Transverse colon (tissue), 4 donors: ENCODE data around the gene ATP6V0D1. TPM values are rescaled to one million over a fixed set of nuclear protein-coding genes. Genes with fewer than 3 reads are reported as not detected.

Experiments
- DNase-seq: peaks from one replicate; pipeline ENCODE4 v3.0.0-alpha.2; 2019
- H3K27ac ChIP-seq, 4 donors: fragments of 200-600 bp; sonication (generic); 2 replicates each; pipeline ENCODE4 v1.5.1; 2016 to 2018; ENCODE audit warnings: inconsistent platforms in 4 of 4
- H3K27me3 ChIP-seq: fragments of 200-600 bp; sonication (generic); 2 replicates; pipeline ENCODE4 v1.5.1; 2017; ENCODE audit warnings: inconsistent platforms
- H3K36me3 ChIP-seq, 4 donors: fragments of 200-600 bp; sonication (generic); 2 replicates each; pipeline ENCODE4 v1.5.1; 2017 to 2019; ENCODE audit warnings: inconsistent platforms in 4 of 4
- H3K4me1 ChIP-seq, 4 donors: fragments of 200-600 bp; sonication (generic); 2 replicates each; pipeline ENCODE4 v1.5.1; 2017 to 2020; ENCODE audit warnings: inconsistent platforms in 4 of 4
- H3K4me3 ChIP-seq, 4 donors: fragments of 200-600 bp; sonication (generic); 1 replicate in 1 of 4; 2 replicates in 3 of 4; pipeline versions ENCODE4 v1.5.1 to v1.6.1; 2017 to 2019; ENCODE audit warnings: inconsistent platforms in 4 of 4
- H3K9me3 ChIP-seq, 2 donors: fragments of 200-600 bp; sonication (generic); 2 replicates each; pipeline ENCODE4 v1.5.1; 2017 to 2019; ENCODE audit warnings: inconsistent platforms in 2 of 2
- CTCF ChIP-seq, 5 experiments: fragments of 200-600 bp in 3 of 5; fragments of 450-650 bp in 2 of 5; sonication (generic) in 3 of 5; IDR thresholded peaks; 1 replicate in 2 of 5; 2 replicates in 3 of 5; pipeline ENCODE4 v1.5.1; 2016 to 2017; ENCODE audit warnings: antibody characterized with exemption in 5 of 5, inconsistent platforms in 3 of 5, mild to moderate bottlenecking in 2 of 5, moderate library complexity in 1 of 5
- EP300 ChIP-seq: sonication (generic); formaldehyde crosslinking; IDR thresholded peaks from one replicate; pipeline ENCODE4 v1.6.1; 2017; ENCODE audit warnings: antibody characterized with exemption, low read depth
- POLR2A ChIP-seq: fragments of 450-650 bp; IDR thresholded peaks from one replicate; pipeline ENCODE4 v1.6.1; 2016; ENCODE audit warnings: antibody characterized with exemption, mild to moderate bottlenecking, moderate library complexity
- POLR2AphosphoS5 ChIP-seq, 3 donors: sonication (generic); formaldehyde crosslinking; IDR thresholded peaks; one replicate each; pipeline ENCODE4 v1.6.1; 2016; ENCODE audit warnings: antibody characterized with exemption in 3 of 3
- WGBS, 2 donors: methylation state at CpG; one replicate each; pipeline ENCODE4 v1.1.5; 2018; ENCODE audit warnings: low coverage in 1 of 2; 5-methylcytosine and 5-hydroxymethylcytosine counted together
- in situ Hi-C, 4 donors: fragments of 200-750 bp; cut with MboI; loops; one replicate each; pipeline versions ENCODE4 v1.15.0 to v1.15.1; 2017; ENCODE audit warnings: low sequenced_read_pairs in 3 of 4, low pct_ligation_motif_present in 1 of 4, low pct_unique_long_range_greater_than_20kb in 1 of 4
- intact Hi-C: fragments of 100-400 bp; cut with DNase I; formaldehyde crosslinking; loops from one replicate; pipeline ENCODE4 v1.15.1; 2023; ENCODE audit warnings: low total_unique reads
- total RNA-seq, 4 donors: library from RNA; depleted of rRNA; stranded (reverse); fragments of >200 nt; gene quantifications; one replicate each; pipeline ENCODE4 v1.1.0, GENCODE V29; 2016

The ATP6V0D1 gene
- total RNA-seq, 4 donors from 2014 or later, result 218 to 457 (median 386) TPM

DNA sequence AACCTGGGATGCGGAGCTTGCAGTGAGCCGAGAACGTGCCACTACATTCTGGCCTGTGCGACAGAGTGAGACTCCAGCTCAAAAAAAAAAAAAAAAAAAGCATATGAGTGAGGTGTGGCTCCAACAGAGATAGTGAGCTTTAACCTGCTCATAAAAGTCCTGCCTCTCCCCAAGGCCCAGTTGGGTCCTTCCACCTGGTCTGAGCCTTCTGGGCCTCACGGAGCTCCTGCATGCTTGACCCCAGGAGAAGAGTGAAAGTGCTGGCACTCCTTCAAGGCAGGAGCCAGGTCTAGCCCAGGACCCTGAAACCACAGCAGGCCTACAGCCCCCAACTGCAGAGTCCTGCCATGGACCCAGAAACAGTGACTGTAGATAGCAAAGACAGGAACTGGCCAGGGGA lies 32.4 kb downstream of the ATP6V0D1 start:
- H3K4me3 ChIP-seq, result no peak overlapping the region
- H3K27ac ChIP-seq, result peak overlapping the region; percentile 86 to 94 (median 88)
- no peak for TF ChIP-seq POLR2A
- TF ChIP-seq EP300, result no peak
- TF ChIP-seq POLR2AphosphoS5 (IDR thresholded peaks at IDR 0.05), result peak in 1 of 3 donors; percentile 11
- in situ Hi-C loops (no loop called here), intact Hi-C loops (no loop called here)
- H3K9me3 ChIP-seq, result no peaks in the 10 kb centered on the region
- WGBS, 2 donors, result 64 to 69% methylated on average over 3 to 5 of the region's 5 CpGs
- H3K27me3 ChIP-seq, result no peaks in the 10 kb centered on the region
- peaks cover 77 to 97% (median 92%) of the 10 kb centered on the region in 4 donors for H3K4me1 ChIP-seq
- DNase-seq, result peak; percentile 55
- peaks cover 0 to 5% (median 0%) of the 10 kb centered on the region in 4 donors for H3K36me3 ChIP-seq

DNA sequence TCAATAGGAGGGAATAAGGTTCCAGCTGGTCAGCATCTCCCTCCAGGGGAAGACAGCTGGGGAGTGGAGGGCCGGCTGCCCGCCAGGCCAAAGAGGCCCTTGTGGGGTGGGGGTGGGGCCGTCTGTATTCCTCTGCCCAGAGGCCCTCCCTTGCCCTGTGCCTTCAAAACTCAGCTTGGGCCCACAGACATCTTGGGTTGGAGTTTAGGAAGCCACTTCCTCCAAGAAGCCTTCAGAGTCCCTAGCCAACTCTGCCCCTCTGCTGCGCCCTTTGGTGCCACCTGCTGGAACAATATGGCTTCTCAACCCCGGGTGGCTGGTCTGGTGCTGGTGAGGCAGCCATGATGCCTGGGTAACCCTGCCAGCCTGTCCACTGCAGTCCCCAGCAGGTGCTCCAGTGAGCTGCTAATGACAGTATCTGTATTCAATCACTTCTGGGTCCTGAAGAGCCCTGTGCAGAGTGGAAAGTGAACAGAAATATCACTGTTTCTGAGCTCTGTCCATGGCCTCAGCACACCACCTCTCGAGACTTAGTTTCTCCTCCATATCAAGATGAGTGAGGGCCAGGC lies 33.4 kb downstream of the ATP6V0D1 start:
- 47% methylated on average over 5 of the region's 6 CpGs; no CpG with 5 or more reads in 1 of the 2 donors for WGBS, 2 donors
- DNase-seq, result peak; percentile 78
- in situ Hi-C loops (no loop called here), intact Hi-C loops (no loop called here)
- H3K9me3 ChIP-seq, result no peaks in the 10 kb centered on the region
- no peaks in the 10 kb centered on the region for H3K27me3 ChIP-seq
- H3K36me3 ChIP-seq, result no peaks in the 10 kb centered on the region
- H3K27ac ChIP-seq, result peak overlapping the region; percentile 86 to 94 (median 88)
- no peak overlapping the region for H3K4me3 ChIP-seq
- TF ChIP-seq POLR2A (no peak), CTCF (IDR thresholded peaks at IDR 0.05) (peak; percentile 28 to 61 (median 46)), POLR2AphosphoS5 (IDR thresholded peaks at IDR 0.05) (peak in 2 of 3 donors; percentile 42 to 44), EP300 (no peak)
- peaks cover 83 to 100% (median 95%) of the 10 kb centered on the region in 4 donors for H3K4me1 ChIP-seq

DNA sequence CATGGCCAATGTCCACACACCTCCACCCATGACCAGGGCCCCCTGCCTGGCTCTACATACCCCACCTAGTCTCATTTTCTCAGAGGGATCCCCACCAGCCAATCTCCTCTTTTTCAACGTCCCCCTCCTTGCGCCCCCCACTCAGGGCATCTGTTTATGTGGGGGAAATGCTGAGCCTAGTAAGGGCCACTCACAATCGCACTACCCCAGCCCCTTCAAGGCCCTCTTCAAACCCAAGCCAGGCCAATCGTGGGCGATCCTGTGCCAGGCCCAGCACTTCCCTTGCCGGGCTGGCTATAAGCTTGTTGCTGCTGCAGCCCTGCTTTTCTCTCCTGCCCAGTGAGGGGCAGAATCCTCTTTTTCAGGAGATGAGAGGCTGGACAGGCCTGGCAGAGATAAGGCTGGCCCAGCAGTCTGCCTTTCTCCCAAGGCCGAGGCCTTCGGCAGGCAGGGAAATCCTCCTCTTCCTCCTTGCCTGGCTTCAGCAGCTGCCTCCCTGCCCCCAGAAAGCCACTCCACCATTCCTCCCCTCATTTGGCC lies 33.9 kb downstream of the ATP6V0D1 start:
- no peaks in the 10 kb centered on the region for H3K27me3 ChIP-seq
- H3K9me3 ChIP-seq, result no peaks in the 10 kb centered on the region
- H3K27ac ChIP-seq, result peak overlapping the region; percentile 86 to 94 (median 88)
- no peak overlapping the region for H3K4me3 ChIP-seq
- no peak for TF ChIP-seq POLR2AphosphoS5 (IDR thresholded peaks at IDR 0.05)
- TF ChIP-seq CTCF (IDR thresholded peaks at IDR 0.05), result no peak
- TF ChIP-seq POLR2A, result no peak
- TF ChIP-seq EP300, result no peak
- H3K36me3 ChIP-seq, result no peaks in the 10 kb centered on the region
- DNase-seq, result no peak
- H3K4me1 ChIP-seq, result peaks cover 88 to 100% (median 95%) of the 10 kb centered on the region in 4 donors
- 44 to 81% methylated on average over 3 to 8 of the region's 8 CpGs for WGBS, 2 donors
- intact Hi-C loops, result no loop called here
- in situ Hi-C loops, result no loop called here

GRCh38 chr16:67445913-67446907 lies 34.7 kb downstream of the ATP6V0D1 start:
- DNase-seq, result peak; percentile 73
- no peak overlapping the region for H3K4me3 ChIP-seq
- in situ Hi-C loops, result no loop called here
- no peaks in the 10 kb centered on the region for H3K36me3 ChIP-seq
- no peaks in the 10 kb centered on the region for H3K27me3 ChIP-seq
- TF ChIP-seq EP300, result no peak
- peak in 1 of 3 donors; percentile 27 for TF ChIP-seq POLR2AphosphoS5 (IDR thresholded peaks at IDR 0.05)
- intact Hi-C loops, result no loop called here
- H3K9me3 ChIP-seq, result no peaks in the 10 kb centered on the region
- peaks cover 88 to 98% (median 94%) of the 10 kb centered on the region in 4 donors for H3K4me1 ChIP-seq
- H3K27ac ChIP-seq, result peak overlapping the region; percentile 86 to 94 (median 88)
- WGBS, 2 donors, result 66% methylated on average over 12 of the region's 12 CpGs; no CpG with 5 or more reads in 1 of the 2 donors
